NCI-H345 treated with DMSO at 0.1 percent for 48 hours (cell line): ENCODE data around the gene TOX2.

Source experiments
- DNase-seq: peaks from one replicate; lab custom pipeline; 2025; ENCODE audit not compliant: unreplicated experiment; lab: John Stamatoyannopoulos, UW

TOX2 gene

GRCh38 chr20:44092551-44093248 is 178.0 kb downstream of the TOX2 start:
- peak; percentile 4 for DNase-seq

DNA sequence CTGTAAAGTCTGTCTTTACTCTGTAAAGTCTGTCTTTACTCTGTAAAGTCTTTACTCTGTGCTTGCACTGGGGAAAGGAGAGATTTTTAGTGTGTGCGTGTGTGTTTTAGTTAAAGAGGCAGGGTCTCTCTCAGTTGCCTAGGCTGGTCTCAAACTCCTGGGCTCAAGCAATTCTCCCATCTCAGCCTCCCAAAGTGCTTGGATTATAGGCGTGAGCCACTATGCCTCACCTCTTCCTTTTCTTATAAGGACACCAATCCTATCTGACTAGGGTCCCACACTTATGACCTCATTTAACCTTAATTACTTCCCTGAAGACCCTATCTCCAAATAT is 178.6 kb downstream of the TOX2 start:
- DNase-seq = no peak

GRCh38 chr20:44095831-44096230 is 181.2 kb downstream of the TOX2 start:
- no peak for DNase-seq

DNA sequence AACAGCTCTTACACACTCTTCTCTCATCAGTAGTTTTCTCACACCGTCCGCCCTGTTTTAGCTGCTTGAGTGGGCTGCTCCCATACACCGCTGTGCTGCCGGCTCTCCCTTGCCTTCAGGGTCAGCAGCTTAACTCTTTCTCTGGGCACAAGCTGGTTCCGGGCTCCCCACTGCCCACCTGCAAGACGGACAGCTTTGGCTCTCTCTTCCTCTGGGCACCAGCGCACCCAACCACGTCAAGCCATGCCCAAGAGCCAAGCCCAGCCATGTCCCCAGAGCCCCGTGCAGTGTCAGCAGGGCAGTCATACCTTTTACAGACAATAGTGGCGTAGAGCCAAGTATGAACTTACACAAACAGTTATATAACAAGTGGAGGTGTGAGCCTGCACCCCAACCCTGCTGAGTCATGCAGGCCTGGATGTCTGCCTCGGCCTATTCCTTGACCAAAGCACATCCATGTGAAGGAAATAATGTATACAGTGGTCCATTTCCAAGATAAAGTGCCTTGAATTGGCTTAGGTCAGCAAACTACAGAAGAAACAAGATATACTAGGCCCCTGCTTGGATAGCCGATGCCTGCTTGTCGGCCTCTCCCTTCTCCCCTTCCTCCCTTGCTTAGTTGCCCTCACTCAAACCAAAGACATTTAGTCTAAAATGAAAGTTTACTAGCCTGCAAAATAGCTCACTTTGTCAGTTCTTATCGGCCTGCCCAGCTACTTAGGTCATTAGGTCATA is 183.0 kb downstream of the TOX2 start:
- no peak for DNase-seq

DNA sequence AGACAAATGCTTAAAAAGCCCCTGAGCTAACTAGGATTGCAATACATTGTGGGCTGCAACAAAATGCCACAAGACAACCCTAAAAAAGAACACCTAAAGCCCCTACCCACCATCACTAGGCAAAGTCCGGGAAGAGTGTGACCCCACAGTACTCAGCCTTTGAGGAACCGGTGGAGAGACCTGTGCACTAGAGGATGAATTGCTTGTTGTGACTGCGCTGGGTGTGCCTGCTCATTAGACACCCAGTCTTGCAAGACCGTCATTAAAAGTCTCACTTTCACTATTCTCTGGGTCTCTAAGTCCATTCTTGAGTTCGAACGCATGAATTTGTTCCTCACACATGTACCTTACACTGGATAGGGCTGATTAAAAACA is 183.6 kb downstream of the TOX2 start:
- DNase-seq = no peak

GRCh38 chr20:44098657-44099056 is 184.0 kb downstream of the TOX2 start:
- DNase-seq = no peak

GRCh38 chr20:44099832-44100231 is 185.2 kb downstream of the TOX2 start:
- no peak for DNase-seq

GRCh38 chr20:44102582-44102981 is 187.9 kb downstream of the TOX2 start:
- DNase-seq = no peak

- DNase-seq = peak; percentile 61
Observed at GRCh38 chr20:44104798-44105517, 190.3 kb downstream of the TOX2 start.

- no peak for DNase-seq
Observed at GRCh38 chr20:44106615-44107014, 192.0 kb downstream of the TOX2 start.

GRCh38 chr20:44109951-44110361 is 195.3 kb downstream of the TOX2 start:
- no peak for DNase-seq

DNA sequence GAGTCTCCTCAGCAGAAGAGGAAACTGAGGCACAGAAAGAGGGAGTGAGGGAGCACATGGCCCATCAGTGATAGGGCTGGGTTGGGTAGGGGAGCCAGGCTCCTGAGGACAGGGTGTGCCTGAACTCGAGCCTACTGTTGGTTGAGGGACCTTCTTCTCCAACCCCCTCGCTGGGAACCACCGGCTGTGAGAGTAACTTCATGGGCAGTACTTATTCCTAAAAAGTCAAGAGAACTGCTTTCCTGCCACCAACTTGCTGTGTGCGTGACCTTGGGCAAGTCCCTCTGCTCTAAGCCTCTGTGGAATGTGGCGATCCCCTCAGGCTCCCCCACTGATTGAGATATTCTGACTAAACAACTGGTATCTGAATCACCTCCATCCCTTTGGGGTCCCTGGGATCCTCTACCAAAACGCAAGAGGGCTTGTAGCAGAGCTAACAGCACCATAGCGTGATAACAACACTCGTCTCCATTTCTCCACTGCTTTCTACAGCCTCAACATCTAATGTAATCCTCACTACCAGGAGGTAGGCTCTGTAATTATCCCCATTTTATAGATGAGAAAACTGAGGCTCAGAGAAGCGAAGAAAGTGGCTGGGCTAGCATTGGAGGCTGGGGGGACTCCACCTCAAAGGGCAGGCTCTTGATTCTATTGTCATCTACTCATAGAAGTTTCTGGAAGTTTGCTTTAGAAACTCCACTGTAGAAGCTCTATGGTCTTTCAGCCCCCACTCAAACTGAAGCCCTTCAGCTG is 196.3 kb downstream of the TOX2 start:
- no peak for DNase-seq

GRCh38 chr20:44111712-44112335 is 197.2 kb downstream of the TOX2 start:
- DNase-seq = no peak

DNA sequence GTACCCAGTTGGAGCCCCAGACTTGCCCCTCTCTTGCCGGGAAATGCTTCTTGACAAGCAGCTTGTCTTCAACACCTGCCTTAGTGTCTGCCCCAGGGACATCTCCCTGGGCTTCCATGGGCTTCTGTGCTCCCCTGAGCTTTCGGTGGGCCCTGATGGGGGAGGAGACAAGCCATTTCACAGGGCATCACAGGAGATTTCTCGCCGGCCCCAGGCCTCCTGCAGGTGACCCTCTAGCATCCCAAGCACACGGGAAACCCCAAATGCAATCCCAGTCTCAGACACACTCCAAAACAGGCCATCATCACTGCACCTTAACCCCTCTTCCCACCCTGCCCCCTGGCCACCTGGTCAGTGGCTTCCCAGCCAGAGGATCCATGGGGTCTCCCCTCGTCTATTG is 197.8 kb downstream of the TOX2 start:
- DNase-seq = no peak

- DNase-seq = no peak
Observed at GRCh38 chr20:44112889-44113617, 198.4 kb downstream of the TOX2 start.

- peak; percentile 89 for DNase-seq
Observed at GRCh38 chr20:44113618-44114376, 199.1 kb downstream of the TOX2 start.

DNA sequence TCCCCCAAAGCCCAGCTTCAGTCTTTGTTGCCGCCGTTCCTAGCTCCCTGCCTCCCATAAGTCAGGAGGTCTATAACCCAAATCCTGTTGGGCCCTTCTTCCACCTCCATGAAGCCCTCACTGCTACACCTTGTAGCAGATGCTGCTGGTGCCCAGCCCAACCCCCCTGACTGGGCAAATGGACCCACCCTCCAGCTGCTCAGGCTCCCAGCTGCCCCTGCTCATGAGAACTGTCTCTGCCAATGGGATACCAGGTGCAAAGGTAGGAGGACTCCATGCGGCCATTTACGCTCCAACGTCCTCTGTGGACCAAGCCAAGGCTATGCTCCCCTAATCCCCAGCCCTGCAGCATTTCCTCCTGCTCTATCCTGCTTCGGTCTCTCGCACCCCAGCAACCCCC is 200.5 kb downstream of the TOX2 start:
- no peak for DNase-seq

GRCh38 chr20:44115762-44116644 is 201.4 kb downstream of the TOX2 start:
- no peak for DNase-seq
